ENCODE measurements around the gene PLEKHA1. TPM values are rescaled to one million over a fixed set of nuclear protein-coding genes. Genes with fewer than 3 reads are reported as not detected.

The PLEKHA1 gene
- total RNA-seq, 4 donors from 2014 or later = 19.2 to 52.2 (median 35.0) TPM

DNA sequence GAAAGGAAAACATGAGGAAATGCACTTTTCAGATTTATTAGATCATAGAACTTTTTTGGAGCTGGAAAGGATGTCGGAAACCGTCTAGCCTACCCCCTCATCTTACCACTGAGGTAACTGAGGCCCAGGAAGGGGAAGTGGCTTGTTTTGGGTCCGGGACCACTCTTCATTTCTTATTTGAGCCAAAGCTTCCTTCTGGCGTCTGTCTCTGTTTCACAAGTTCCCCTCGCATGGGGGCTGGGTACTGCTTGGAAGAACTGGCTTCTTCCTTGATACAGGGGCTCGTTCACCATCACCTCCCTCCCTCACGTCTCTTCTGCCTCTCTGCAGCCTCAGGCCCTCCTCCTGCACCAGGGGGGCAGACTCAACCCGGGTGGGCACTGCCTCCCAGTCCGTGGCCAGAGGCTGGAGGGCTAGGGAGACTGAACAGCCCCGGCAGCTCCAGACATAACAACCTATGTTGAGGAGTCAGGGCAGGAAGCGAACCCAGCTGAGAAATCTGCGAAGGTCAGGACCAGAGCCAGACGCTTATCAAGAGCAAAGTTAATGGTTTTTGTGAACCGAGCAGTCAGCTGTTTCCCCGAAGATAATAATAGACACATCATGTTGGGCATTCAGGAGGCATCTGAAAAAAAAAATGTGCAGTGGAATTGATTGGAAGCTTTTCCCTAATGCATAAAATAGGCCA lies 99.8 kb downstream of the PLEKHA1 start:
- Histone ChIP-seq H3K4me1 (peaks cover 0 to 43% (median 29%) of the 10 kb centered on the region in 4 donors), H3K27me3 (no peaks in the 10 kb centered on the region), H3K9me3 (no peaks in the 10 kb centered on the region), H3K4me3 (no peak overlapping the region), H3K27ac (peak overlapping the region in 2 of 4 donors; percentile 42 to 67), H3K36me3 (no peaks in the 10 kb centered on the region)
- DNase-seq (ENCODE audit: low spot score in 2 of 2) = no peak
- TF ChIP-seq POLR2A (IDR thresholded peaks at IDR 0.05) (no peak), EP300 (IDR thresholded peaks at IDR 0.05) (no peak), CTCF (IDR thresholded peaks at IDR 0.05) (no peak)
- 57 to 60% methylated on average over 15 of the region's 15 CpGs for WGBS, 2 donors

DNA sequence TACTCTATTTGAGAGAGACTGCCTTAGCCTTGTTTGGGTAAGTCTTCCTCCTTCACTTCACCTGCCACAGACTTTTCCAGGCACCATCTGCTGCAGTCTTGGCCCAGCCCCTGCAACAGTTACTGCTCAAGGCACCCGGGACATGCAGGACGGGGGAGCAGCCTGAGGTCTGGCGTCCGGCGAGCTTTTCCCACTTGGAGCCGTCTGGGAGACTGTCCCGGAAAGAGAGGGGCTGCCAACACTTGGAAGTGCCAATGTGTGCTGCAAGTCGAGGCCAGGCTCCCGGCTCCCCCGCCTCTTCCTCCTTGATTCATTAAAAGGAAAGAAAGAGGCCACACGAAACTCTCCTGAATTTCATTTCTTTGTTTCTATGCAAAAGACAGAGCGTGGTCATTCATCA lies 100.6 kb downstream of the PLEKHA1 start:
- no peaks in the 10 kb centered on the region for H3K36me3 ChIP-seq
- peak overlapping the region in 2 of 4 donors; percentile 42 to 67 for H3K27ac ChIP-seq
- no peaks in the 10 kb centered on the region for H3K27me3 ChIP-seq
- TF ChIP-seq EP300 (IDR thresholded peaks at IDR 0.05) = no peak
- TF ChIP-seq CTCF (IDR thresholded peaks at IDR 0.05) = no peak
- no peak for TF ChIP-seq POLR2A (IDR thresholded peaks at IDR 0.05)
- H3K9me3 ChIP-seq = no peaks in the 10 kb centered on the region
- no peak for DNase-seq (ENCODE audit: low spot score in 2 of 2)
- H3K4me3 ChIP-seq = no peak overlapping the region
- peaks cover 0 to 38% (median 27%) of the 10 kb centered on the region in 4 donors for H3K4me1 ChIP-seq
- WGBS, 2 donors = 34 to 41% methylated on average over 12 of the region's 12 CpGs

- Histone ChIP-seq H3K4me3 (no peak overlapping the region), H3K4me1 (peaks cover 0 to 41% (median 27%) of the 10 kb centered on the region in 4 donors), H3K9me3 (no peaks in the 10 kb centered on the region), H3K27ac (peak overlapping the region in 2 of 4 donors; percentile 42 to 67), H3K36me3 (no peaks in the 10 kb centered on the region), H3K27me3 (no peaks in the 10 kb centered on the region)
- no peak for TF ChIP-seq POLR2A (IDR thresholded peaks at IDR 0.05)
- 48 to 60% methylated on average over 16 of the region's 16 CpGs for WGBS, 2 donors
- DNase-seq (ENCODE audit: low spot score in 2 of 2) = no peak
Measured at GRCh38 chr10:122475591-122476332, 101.3 kb downstream of the PLEKHA1 start.

GRCh38 chr10:122476333-122476695 lies 101.8 kb downstream of the PLEKHA1 start:
- Histone ChIP-seq H3K4me3 (no peak overlapping the region), H3K27ac (peak overlapping the region in 2 of 4 donors; percentile 42 to 67), H3K36me3 (no peaks in the 10 kb centered on the region), H3K27me3 (no peaks in the 10 kb centered on the region), H3K4me1 (peaks cover 0 to 41% (median 27%) of the 10 kb centered on the region in 4 donors), H3K9me3 (no peaks in the 10 kb centered on the region)
- 84 to 88% methylated on average over 5 to 6 of the region's 6 CpGs for WGBS, 2 donors
- TF ChIP-seq POLR2A (IDR thresholded peaks at IDR 0.05) = no peak
- no peak for TF ChIP-seq EP300 (IDR thresholded peaks at IDR 0.05)
- TF ChIP-seq CTCF (IDR thresholded peaks at IDR 0.05) = no peak
- DNase-seq (ENCODE audit: low spot score in 2 of 2) = no peak

GRCh38 chr10:122477436-122477835 lies 102.9 kb downstream of the PLEKHA1 start:
- Histone ChIP-seq H3K9me3 (no peaks in the 10 kb centered on the region), H3K36me3 (no peaks in the 10 kb centered on the region), H3K4me3 (no peak overlapping the region), H3K27me3 (no peaks in the 10 kb centered on the region), H3K27ac (peak overlapping the region in 2 of 4 donors; percentile 32 to 56), H3K4me1 (peaks cover 0 to 41% (median 27%) of the 10 kb centered on the region in 4 donors)
- DNase-seq (ENCODE audit: low spot score in 2 of 2) = no peak
- no peak for TF ChIP-seq EP300 (IDR thresholded peaks at IDR 0.05)
- no peak for TF ChIP-seq CTCF (IDR thresholded peaks at IDR 0.05)
- TF ChIP-seq POLR2A (IDR thresholded peaks at IDR 0.05) = no peak
- 93 to 95% methylated on average over 5 of the region's 5 CpGs for WGBS, 2 donors

All from tibial nerve (tissue), 4 donors.